ENCODE results near the gene SCN10A. TPM values are rescaled to one million over a fixed set of nuclear protein-coding genes. Genes with fewer than 3 reads are reported as not detected.

Gene SCN10A
- total RNA-seq, 1 experiment from 2014 or later: not detected

- ChIA-PET CTCF (interaction anchor here (0.6 to 2.4 kb wide), 3 partner anchors 12 to 273 kb away, joined by 3 to 13 read pairs (median 10); no protein-coding TSS in a partner anchor), POLR2A (no interaction called here)
- H3K27ac Mint-ChIP-seq: no peak overlapping the region
- no peak for DNase-seq (ENCODE audit: low spot score)
- no peaks in the 10 kb centered on the region for H3K27me3 Mint-ChIP-seq (ENCODE audit: low read depth)
- H3K36me3 Mint-ChIP-seq: no peaks in the 10 kb centered on the region
- no peaks in the 10 kb centered on the region for H3K9me3 Mint-ChIP-seq
- H3K4me3 Mint-ChIP-seq: no peak overlapping the region
- ATAC-seq: no peak; the same call in 1 of the 2 replicates
- peaks cover 6% of the 10 kb centered on the region for H3K4me1 Mint-ChIP-seq
- TF ChIP-seq FOXP4 (CRISPR knock-in tag; IDR thresholded peaks at IDR 0.05) (no peak), CDX4 (CRISPR knock-in tag; IDR thresholded peaks at IDR 0.05; ENCODE audit: borderline replicate concordance) (no peak), STAT6 (CRISPR knock-in tag; conservative IDR thresholded peaks at IDR 0.05; ENCODE audit: low read depth) (no peak), ZNF396 (CRISPR knock-in tag; IDR thresholded peaks at IDR 0.05; ENCODE audit: borderline replicate concordance) (no peak), TP53 (CRISPR knock-in tag; IDR thresholded peaks at IDR 0.05) (no peak), ZNF281 (CRISPR knock-in tag; IDR thresholded peaks at IDR 0.05) (no peak), MAX (CRISPR knock-in tag; IDR thresholded peaks at IDR 0.05) (no peak), MXD4 (CRISPR knock-in tag; IDR thresholded peaks at IDR 0.05; ENCODE audit: borderline replicate concordance) (no peak), NFE2L1 (CRISPR knock-in tag; IDR thresholded peaks at IDR 0.05) (no peak), IRF1 (CRISPR knock-in tag; IDR thresholded peaks at IDR 0.05) (no peak), CTCF (IDR thresholded peaks at IDR 0.05) (no peak), ZNF232 (CRISPR knock-in tag; IDR thresholded peaks at IDR 0.05) (no peak), E2F1 (CRISPR knock-in tag; IDR thresholded peaks at IDR 0.05) (no peak), E2F4 (CRISPR knock-in tag; IDR thresholded peaks at IDR 0.05; ENCODE audit: borderline replicate concordance, low read depth) (no peak), ZMAT4 (CRISPR knock-in tag; IDR thresholded peaks at IDR 0.05) (no peak), PRRX2 (CRISPR knock-in tag; IDR thresholded peaks at IDR 0.05) (no peak), ARID4B (CRISPR knock-in tag; IDR thresholded peaks at IDR 0.05; ENCODE audit: borderline replicate concordance) (no peak)
Measured at GRCh38 chr3:38726751-38727150, 89.3 kb downstream of the SCN10A start.
